Stimulated activated naive CD8-positive, alpha-beta T cell treated with anti-CD3 and anti-CD28 coated beads, Interleukin-15, amount 100 ng/mL, for 72 hours (primary cell): ENCODE measurements around the gene LSM12.
"Not testable (repeated sequence)": the region's sequence is repeated elsewhere in the genome, so short reads cannot be mapped to it uniquely, and the experiment has no call there.

Experiments used
- ATAC-seq: fragments of 150-1000 bp; cut with Tn5 transposase; 2 replicates; pipeline ENCODE4 v1.10.0; 2021; ENCODE audit warnings: mild to moderate bottlenecking, moderate library complexity
- DNase-seq, 2 donors: peaks; one replicate each; pipeline ENCODE4 v3.0.0; 2021 to 2022
- H3K27ac Mint-ChIP-seq, 2 donors: one replicate each; pipeline ENCODE4 v1.8.0; 2022; ENCODE audit warnings: mild to moderate bottlenecking in 2 of 2, mixed read lengths in 2 of 2, moderate library complexity in 2 of 2
- H3K27me3 Mint-ChIP-seq: one replicate; pipeline ENCODE4 v1.8.0; 2022; ENCODE audit warnings: mixed read lengths
- H3K4me1 Mint-ChIP-seq: one replicate; pipeline ENCODE4 v1.8.0; 2022; ENCODE audit warnings: mild to moderate bottlenecking, mixed read lengths
- H3K4me3 Mint-ChIP-seq, 2 donors: one replicate each; pipeline ENCODE4 v1.8.0; 2022; ENCODE audit warnings: mild to moderate bottlenecking in 2 of 2, mixed read lengths in 2 of 2, moderate library complexity in 1 of 2
- H3K9me3 Mint-ChIP-seq, 2 donors: one replicate each; pipeline ENCODE4 v1.8.0; 2022; ENCODE audit warnings: mixed read lengths in 2 of 2

Gene LSM12

GRCh38 chr17:44043272-44043696 is 23.2 kb downstream of the LSM12 start:
- no peaks in the 10 kb centered on the region for H3K27me3 Mint-ChIP-seq
- peaks cover 27% of the 10 kb centered on the region for H3K4me1 Mint-ChIP-seq
- DNase-seq (no peak), ATAC-seq (no peak)
- no peak overlapping the region for H3K4me3 Mint-ChIP-seq
- peak overlapping the region in 1 of 2 donors; percentile 71 for H3K27ac Mint-ChIP-seq
- H3K9me3 Mint-ChIP-seq = no peaks in the 10 kb centered on the region

DNA sequence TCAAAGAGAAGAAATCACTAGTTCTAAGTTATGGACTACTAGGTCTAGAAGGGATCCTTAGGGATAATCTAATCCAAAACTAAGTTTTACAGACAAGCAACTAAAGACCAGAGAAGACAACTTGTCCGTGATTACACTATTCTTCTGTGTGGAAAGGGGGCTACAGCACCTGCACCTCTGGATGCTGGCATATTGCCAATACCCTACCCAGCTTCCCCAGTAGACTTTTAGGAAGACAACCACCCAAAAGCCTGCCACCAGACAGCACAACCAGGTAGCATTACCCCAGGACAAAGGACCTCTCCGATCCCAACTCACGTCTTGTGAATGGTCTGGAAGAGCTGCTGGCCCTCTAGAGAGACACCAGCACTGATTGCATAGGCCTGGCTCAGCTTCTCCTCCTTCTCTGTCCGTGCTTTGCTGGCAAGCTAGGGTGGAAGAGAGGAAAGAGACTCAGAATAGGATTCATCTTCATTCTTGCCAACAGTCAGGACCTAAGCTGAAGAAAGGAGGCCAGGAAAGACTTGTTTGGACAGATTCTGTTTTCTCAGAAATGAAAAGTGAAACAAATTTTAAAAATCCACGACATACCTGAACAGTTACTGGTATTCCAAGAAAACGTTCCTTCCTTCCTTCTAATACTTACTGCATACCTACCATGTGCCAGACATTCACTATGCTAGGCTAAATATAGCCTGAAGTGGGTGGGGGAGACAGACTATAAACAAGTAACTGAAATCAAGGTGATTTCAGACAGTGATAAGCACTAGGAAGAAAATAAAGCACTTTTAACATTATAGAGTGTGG is 26.4 kb downstream of the LSM12 start:
- no peaks in the 10 kb centered on the region for H3K9me3 Mint-ChIP-seq
- H3K4me1 Mint-ChIP-seq = peaks cover 27% of the 10 kb centered on the region
- H3K27ac Mint-ChIP-seq = peak overlapping the region in 1 of 2 donors; percentile 13
- H3K27me3 Mint-ChIP-seq = no peaks in the 10 kb centered on the region
- no peak overlapping the region for H3K4me3 Mint-ChIP-seq
- DNase-seq (no peak), ATAC-seq (no peak)

DNA sequence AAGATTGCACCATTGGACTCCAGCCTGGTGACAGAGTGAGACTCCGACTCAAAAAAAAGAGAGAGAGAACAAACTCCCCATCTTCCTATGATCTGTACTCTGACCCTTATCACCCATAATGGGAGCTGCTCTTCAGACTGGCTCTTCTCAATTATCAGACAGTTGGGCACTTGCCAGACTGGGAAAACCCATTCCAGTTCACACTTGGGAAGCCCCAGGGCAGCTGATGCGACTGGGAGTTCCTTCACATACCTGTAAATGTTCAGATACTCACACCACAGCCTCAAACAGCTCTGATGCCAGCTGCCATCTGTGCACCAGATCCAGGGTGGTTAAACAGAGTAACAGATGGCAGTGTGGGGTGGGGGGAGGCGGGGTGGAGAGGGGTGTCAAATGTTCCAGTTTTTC is 27.9 kb downstream of the LSM12 start:
- no peak for DNase-seq

GRCh38 chr17:44037471-44037870 is 29.0 kb downstream of the LSM12 start:
- peaks cover 28% of the 10 kb centered on the region for H3K4me1 Mint-ChIP-seq
- H3K4me3 Mint-ChIP-seq = no peak overlapping the region
- H3K27me3 Mint-ChIP-seq = no peaks in the 10 kb centered on the region
- no peak for DNase-seq
- no peak for ATAC-seq
- H3K27ac Mint-ChIP-seq = no peak overlapping the region
- no peaks in the 10 kb centered on the region for H3K9me3 Mint-ChIP-seq

More for the DNA sequence above, 27.9 kb downstream of the LSM12 start:
- Mint-ChIP-seq H3K27ac (peak overlapping the region in 1 of 2 donors; percentile 82), H3K27me3 (no peaks in the 10 kb centered on the region), H3K4me3 (no peak overlapping the region), H3K9me3 (no peaks in the 10 kb centered on the region), H3K4me1 (peaks cover 36% of the 10 kb centered on the region)
- no peak for ATAC-seq

GRCh38 chr17:44034688-44035087 is 31.8 kb downstream of the LSM12 start:
- ATAC-seq, H3K4me3 Mint-ChIP-seq, H3K27me3 Mint-ChIP-seq, H3K4me1 Mint-ChIP-seq, DNase-seq, H3K9me3 Mint-ChIP-seq, H3K27ac Mint-ChIP-seq: not testable (repeated sequence)

- Mint-ChIP-seq H3K4me3 (no peak overlapping the region), H3K9me3 (no peaks in the 10 kb centered on the region), H3K4me1 (peaks cover 8% of the 10 kb centered on the region), H3K27me3 (no peaks in the 10 kb centered on the region), H3K27ac (peak overlapping the region in 1 of 2 donors; percentile 5)
- no peak for ATAC-seq
- DNase-seq = no peak
Measured at GRCh38 chr17:44033861-44034408, 32.5 kb downstream of the LSM12 start.

GRCh38 chr17:44030482-44030881 is 36.0 kb downstream of the LSM12 start:
- Mint-ChIP-seq H3K27me3 (no peaks in the 10 kb centered on the region), H3K4me3 (no peak overlapping the region), H3K4me1 (peaks cover 8% of the 10 kb centered on the region), H3K9me3 (no peaks in the 10 kb centered on the region), H3K27ac (no peak overlapping the region)
- DNase-seq (no peak), ATAC-seq (no peak)

GRCh38 chr17:44029736-44030135 is 36.7 kb downstream of the LSM12 start:
- Mint-ChIP-seq H3K4me1 (peaks cover 8% of the 10 kb centered on the region), H3K27me3 (no peaks in the 10 kb centered on the region), H3K4me3 (no peak overlapping the region), H3K9me3 (no peaks in the 10 kb centered on the region), H3K27ac (peak overlapping the region in 1 of 2 donors; percentile 21)
- DNase-seq = no peak
- ATAC-seq = no peak

DNA sequence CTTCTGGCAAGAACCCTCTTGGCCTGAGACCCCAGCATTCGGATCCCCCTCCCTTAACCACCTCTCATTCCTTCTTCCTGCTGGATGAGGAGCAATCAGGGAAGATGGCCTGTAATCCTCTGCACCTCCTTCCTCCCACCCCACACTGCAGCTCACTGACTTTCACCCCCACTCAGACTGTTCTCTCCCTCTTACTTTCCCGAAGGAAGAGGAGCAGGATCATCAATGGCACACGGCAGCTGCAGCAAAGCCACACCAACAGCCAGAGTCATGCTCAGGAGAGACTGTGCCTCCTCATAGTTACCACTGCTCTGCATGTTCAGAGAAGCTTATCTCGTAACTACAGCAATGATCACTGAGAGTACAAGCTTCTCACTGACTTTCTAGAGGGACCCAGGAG is 41.6 kb downstream of the LSM12 start:
- H3K27ac Mint-ChIP-seq = no peak overlapping the region
- H3K4me1 Mint-ChIP-seq = no peaks in the 10 kb centered on the region
- H3K27me3 Mint-ChIP-seq = no peaks in the 10 kb centered on the region
- ATAC-seq = no peak
- H3K4me3 Mint-ChIP-seq = no peak overlapping the region
- DNase-seq = no peak
- H3K9me3 Mint-ChIP-seq = no peaks in the 10 kb centered on the region

- H3K4me3 Mint-ChIP-seq = no peak overlapping the region
- no peak for DNase-seq
- no peaks in the 10 kb centered on the region for H3K4me1 Mint-ChIP-seq
- no peak overlapping the region for H3K27ac Mint-ChIP-seq
- ATAC-seq = no peak
- H3K27me3 Mint-ChIP-seq = no peaks in the 10 kb centered on the region
- H3K9me3 Mint-ChIP-seq = no peaks in the 10 kb centered on the region
Measured at GRCh38 chr17:44024271-44024663, 42.2 kb downstream of the LSM12 start.

DNA sequence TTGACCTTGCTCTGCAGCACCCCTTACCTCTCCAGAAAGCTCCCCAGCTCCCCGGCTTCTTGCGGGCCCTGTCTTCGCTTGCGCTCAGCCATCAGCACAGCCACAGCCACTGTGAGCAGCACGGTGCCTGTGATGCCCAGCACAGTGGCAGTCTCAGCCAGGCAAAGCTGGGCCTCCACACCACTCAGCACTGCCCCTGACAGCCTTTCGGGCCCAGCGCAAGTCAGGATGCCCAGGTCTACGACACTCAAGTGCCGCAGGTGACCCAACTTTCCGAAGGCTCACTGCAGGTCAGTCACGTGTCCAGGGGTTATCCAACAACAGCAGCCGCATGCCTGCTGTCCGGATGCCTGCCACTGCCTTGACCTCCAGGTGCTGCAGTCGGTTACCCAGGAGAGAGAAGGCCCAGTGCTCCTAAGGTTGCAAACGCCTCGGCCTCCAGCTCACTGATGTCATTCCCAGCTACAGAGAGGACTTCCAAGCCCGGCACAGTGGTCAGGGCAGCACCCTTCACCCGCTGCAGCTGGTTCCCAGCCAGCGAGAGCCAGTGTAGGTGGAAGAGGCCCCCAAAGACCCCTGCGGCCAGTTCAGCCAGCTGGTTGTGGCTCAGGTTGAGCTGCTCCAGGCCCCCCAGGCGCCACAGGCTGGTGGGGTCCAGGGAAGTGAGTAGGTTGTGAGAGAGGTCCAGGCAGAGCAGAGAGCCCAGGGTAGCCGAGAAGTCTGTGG is 42.8 kb downstream of the LSM12 start:
- no peaks in the 10 kb centered on the region for H3K9me3 Mint-ChIP-seq
- ATAC-seq (peak; percentile 39), DNase-seq (no peak)
- H3K27me3 Mint-ChIP-seq = no peaks in the 10 kb centered on the region
- peak overlapping the region in 1 of 2 donors; percentile 49 for H3K27ac Mint-ChIP-seq
- no peaks in the 10 kb centered on the region for H3K4me1 Mint-ChIP-seq
- no peak overlapping the region for H3K4me3 Mint-ChIP-seq

DNA sequence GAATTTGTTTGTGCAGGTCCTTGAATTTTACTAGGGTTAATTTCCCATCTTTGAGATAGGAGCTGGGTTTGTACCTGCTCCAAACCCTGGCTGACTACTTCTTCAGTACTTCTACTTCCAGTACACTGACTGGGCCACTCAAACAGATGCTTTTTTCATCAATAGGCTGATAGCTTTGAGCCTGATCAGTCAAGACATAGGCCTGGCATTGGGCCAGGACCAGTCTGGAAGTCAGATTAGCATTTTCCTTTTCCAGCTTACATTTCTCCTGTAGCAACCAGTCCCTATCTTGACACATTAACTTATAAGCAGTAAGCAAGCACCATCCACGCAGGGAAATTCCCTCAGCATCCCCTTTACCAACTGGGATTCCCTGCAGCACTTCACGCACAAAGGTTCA is 44.2 kb downstream of the LSM12 start:
- H3K9me3 Mint-ChIP-seq = no peaks in the 10 kb centered on the region
- H3K4me3 Mint-ChIP-seq = no peak overlapping the region
- H3K4me1 Mint-ChIP-seq = no peaks in the 10 kb centered on the region
- DNase-seq = no peak
- no peak overlapping the region for H3K27ac Mint-ChIP-seq
- no peaks in the 10 kb centered on the region for H3K27me3 Mint-ChIP-seq
- ATAC-seq = no peak

DNA sequence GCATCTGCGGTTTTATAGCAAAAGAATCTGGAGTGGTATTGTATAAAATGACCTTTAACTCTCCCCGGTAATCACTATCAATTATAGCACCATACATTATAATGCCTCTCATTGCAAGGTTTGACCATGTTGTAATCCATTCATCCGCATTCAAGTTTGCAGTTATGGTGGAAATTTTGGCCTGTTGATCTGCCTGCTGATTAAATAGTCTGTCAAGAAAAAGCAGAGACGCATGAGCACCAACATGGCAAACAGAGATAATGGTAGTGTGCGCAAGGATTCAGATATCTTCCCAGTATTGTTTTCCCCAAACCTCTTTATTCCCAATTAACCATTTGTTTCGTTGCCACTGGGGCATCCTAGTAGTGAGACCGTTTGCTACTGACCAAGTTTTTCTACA is 45.2 kb downstream of the LSM12 start:
- H3K4me3 Mint-ChIP-seq, H3K4me1 Mint-ChIP-seq, H3K27ac Mint-ChIP-seq, DNase-seq, ATAC-seq, H3K27me3 Mint-ChIP-seq, H3K9me3 Mint-ChIP-seq: not testable (repeated sequence)

DNA sequence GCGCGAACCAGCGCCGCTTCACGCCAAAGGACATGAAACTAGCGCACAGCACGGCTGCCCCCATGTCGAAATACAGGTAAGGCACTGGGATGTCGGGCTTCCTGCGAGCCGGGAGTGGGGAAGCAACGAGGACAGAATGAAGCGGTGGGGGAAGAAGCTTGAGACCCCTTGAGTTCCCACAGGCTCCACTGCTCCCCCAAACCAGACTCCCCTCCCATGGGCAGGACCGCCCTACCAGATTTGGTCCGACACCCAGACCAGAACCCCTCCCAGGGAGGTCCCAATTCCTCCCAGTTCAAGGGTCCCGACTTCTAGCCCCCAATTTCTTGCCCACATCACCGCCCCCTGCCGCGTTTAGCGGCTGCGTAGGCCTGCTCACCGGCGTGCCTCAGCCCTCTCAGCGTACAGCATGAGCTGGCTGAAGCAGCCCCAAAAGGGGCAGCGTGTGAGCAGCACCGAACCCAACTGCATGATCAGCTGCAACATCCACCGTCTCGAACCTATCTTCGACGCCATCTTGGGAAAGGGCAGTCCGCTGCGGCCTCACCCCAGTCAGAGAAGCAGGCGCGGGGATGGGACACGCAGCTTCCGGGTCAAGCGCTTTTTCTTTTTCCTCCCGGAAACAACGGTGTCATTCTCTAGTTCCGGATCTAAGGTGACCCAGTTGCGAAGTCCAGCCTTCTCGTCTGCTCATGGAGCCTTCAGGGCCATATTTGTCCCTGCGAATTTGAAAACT is 51.9 kb downstream of the LSM12 start, which contains the start of gene TMEM101:
Gene TMEM101 (minus strand): TSS at position 527 of the 736 bp plus-strand sequence. CDS start 11 bp downstream, at position 516.
- Mint-ChIP-seq H3K27me3 (no peaks in the 10 kb centered on the region), H3K27ac (peak within 1 kb of the TSS; percentile 98 to 99), H3K9me3 (no peaks in the 10 kb centered on the region), H3K4me1 (peaks cover 21% of the 10 kb centered on the region), H3K4me3 (peak within 1 kb of the TSS; percentile 100)
- peak; percentile 98 for ATAC-seq
- DNase-seq = peak; percentile 85 to 91

DNA sequence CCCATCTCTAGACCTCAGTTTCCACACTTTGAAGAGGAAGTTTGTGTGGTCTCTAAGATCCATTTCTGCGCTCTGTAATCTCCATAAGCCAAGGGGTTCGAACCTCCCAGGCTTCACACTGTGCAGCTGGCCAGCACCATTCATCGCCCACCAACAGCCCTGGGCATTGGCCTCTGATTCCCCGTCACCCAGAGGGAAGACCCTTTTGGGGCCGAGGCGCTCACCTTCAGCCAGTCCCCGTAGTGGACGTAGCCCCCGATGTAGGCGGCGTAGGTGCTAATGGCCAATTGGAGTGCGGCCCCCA is 52.4 kb downstream of the LSM12 start:
- Mint-ChIP-seq H3K27me3 (no peaks in the 10 kb centered on the region), H3K27ac (peak overlapping the region in 1 of 2 donors; percentile 98), H3K4me1 (peaks cover 21% of the 10 kb centered on the region), H3K4me3 (peak overlapping the region; percentile 100), H3K9me3 (no peaks in the 10 kb centered on the region)
- ATAC-seq = no peak
- no peak for DNase-seq
